Heart left ventricle (tissue), 16 donors: ENCODE data around the gene CCDC60. TPM values are rescaled to one million over a fixed set of nuclear protein-coding genes. Genes with fewer than 3 reads are reported as not detected.
A peak's percentile ranks its signal among the peaks of the same experiment; 100 is the strongest.

Experiments
- ATAC-seq, 4 donors: fragments of 200-7000 bp; cut with Tn5 transposase; one replicate each; pipeline ENCODE4 v1.9.1; 2020 to 2022; ENCODE audit warnings: moderate library complexity in 4 of 4, mild to moderate bottlenecking in 3 of 4, moderate number of reproducible peaks in 1 of 4
- DNase-seq, 5 donors: peaks; one replicate each; pipeline ENCODE4 v3.0.0-alpha.2; 2020
- H3K27ac ChIP-seq, 12 donors: fragments of 200-600 bp; sonication (generic) in 4 of 12; one replicate each; pipeline versions ENCODE4 v1.5.0 to v1.8.0; 2016 to 2022; ENCODE audit warnings: mild to moderate bottlenecking in 2 of 12
- H3K27me3 ChIP-seq, 9 donors: fragments of 200-600 bp; sonication (generic) in 2 of 9; one replicate each; pipeline versions ENCODE4 v1.5.1 to v1.8.0; 2016 to 2022; ENCODE audit warnings: mild to moderate bottlenecking in 3 of 9
- H3K36me3 ChIP-seq, 9 donors: fragments of 200-600 bp; sonication (generic) in 2 of 9; one replicate each; pipeline versions ENCODE4 v1.5.0 to v1.8.0; 2018 to 2022; ENCODE audit warnings: mild to moderate bottlenecking in 2 of 9
- H3K4me1 ChIP-seq, 12 donors: fragments of 200-600 bp; sonication (generic) in 4 of 12; one replicate each; pipeline versions ENCODE4 v1.5.0 to v1.8.0; 2016 to 2022; ENCODE audit warnings: mild to moderate bottlenecking in 3 of 12
- H3K4me3 ChIP-seq, 12 donors: fragments of 200-600 bp; sonication (generic) in 4 of 12; one replicate each; pipeline versions ENCODE4 v1.5.0 to v1.8.0; 2017 to 2022; ENCODE audit warnings: mild to moderate bottlenecking in 9 of 12, moderate library complexity in 4 of 12
- H3K9me3 ChIP-seq, 12 donors: fragments of 200-600 bp; sonication (generic) in 4 of 12; one replicate each; pipeline versions ENCODE4 v1.5.0 to v1.8.0; 2016 to 2022; ENCODE audit warnings: mild to moderate bottlenecking in 1 of 12
- POLR2A ChIP-seq, 2 donors: fragments of 450-650 bp; IDR thresholded peaks; one replicate each; pipeline ENCODE4 v1.6.1; 2017; ENCODE audit warnings: antibody characterized with exemption in 2 of 2, mild to moderate bottlenecking in 2 of 2, moderate library complexity in 2 of 2
- WGBS, 4 donors: extraction: QIAGEN DNeasy Blood & Tissue Kit in 2 of 4; methylation state at CpG; one replicate each; pipeline versions ENCODE4 v1.1.5 to v1.1.7; 2013 to 2018; 5-methylcytosine and 5-hydroxymethylcytosine counted together
- intact Hi-C, 10 donors: fragments of 100-400 bp; cut with DNase I; formaldehyde crosslinking; loops; one replicate each; pipeline versions ENCODE4 v1.11.1 to v1.14.2; 2022
- polyA plus RNA-seq, 2 donors: library from polyadenylated mRNA; stranded (reverse); fragments of 200-250 nt; gene quantifications; one replicate each; pipeline ENCODE4 v1.2.3, GENCODE V29; 2013
- total RNA-seq, 9 donors: library from RNA; depleted of rRNA in 2 of 9; stranded (reverse); fragments of >200 nt in 2 of 9; fragmentation: NEBNext Ultra II Directional in 3 of 9; extraction: Animal tissue kit (Norgen Biotek cat#: 25700) in 3 of 9; gene quantifications; one replicate each; pipeline versions ENCODE4 v1.1.0 to v1.2.4, GENCODE V29; 2016 to 2023
- TF ChIP-seq, protein P1 (sequence below), 12 donors: fragments of 200-600 bp; sonication (generic) in 4 of 12; IDR thresholded peaks; one replicate each; pipeline versions ENCODE4 v1.5.0 to v1.8.0; 2018 to 2022; ENCODE audit warnings: antibody characterized with exemption in 12 of 12, mild to moderate bottlenecking in 5 of 12
- donor health status: ischemic (EF 13 %, LVEDD 7.1; RV severe dilation, severe dysfunction).
- donor health status: healthy with polysubstance abuse.
- donor health status: DM: no; HTN: yes; CAD: no.
- donor health status: DM: no; HTN: no; CAD: no.
- donor health status: ischemic (EF 25% LVEDD 6.9; RV normal size, moderate dysfunction).
- donor health status: ischemic (EF 25% LVEDD 5.7; RV mildly dilated, moderate dysfunction).
- donor health status: healthy.
- donor health status: DM: yes; HTN: yes; CAD: no.
- donor health status: ischemic (EF 35%, LVEDD 5.7; RV mildly dilated, moderate dysfunction).
- donor health status: nonischemic (EF 11% LVEDD 7.7; RV severe dilation, severe dysfunction).
- donor health status: DM: yes; HTN: yes; CAD: no.
- donor health status: PGD.
- donor health status: ischemic (EF 29% LVEDD 5.4; RV normal size, mild dysfunction).
- donor health status: nonischemic (EF 23%, LVEDD 6.1; RV moderate dilation, normal function).

CCDC60 gene
- total and polyA plus RNA-seq, 11 donors = not detected

DNA sequence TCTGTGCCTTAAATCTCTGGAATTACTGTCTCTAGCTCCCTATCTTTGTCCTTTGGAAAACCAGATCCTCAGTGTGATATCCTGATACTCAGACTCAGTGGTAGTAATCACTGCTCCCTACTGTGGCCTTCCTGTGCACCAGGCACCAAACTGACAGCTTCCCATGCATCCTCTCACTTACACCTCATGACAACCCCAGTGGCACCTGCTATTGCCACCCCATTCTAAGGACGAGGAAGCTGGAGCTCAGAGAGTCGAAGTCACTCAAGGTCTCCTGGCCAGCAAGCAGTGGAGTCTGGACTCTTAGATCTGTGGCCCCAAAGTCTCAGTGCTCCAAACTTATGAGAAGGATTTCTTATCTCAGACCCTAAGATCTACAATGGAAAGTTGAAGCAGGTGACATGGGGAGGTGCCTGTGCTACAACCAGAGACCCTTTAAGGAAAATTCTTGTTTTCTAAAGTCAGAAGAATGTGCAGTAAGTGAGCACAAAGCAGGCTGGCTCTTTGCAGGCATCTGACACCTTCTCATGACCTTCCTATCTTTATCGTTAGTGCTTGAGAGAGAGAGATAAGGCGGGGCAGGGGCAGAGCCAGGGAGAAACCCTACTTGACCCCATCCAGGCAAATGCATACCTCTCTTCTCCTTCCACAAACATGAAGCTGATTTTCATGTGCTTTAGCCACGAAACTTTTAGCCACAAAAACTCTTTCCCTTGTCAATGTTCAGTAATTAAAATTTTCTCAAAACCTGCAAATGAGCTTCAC is 47.1 kb downstream of the CCDC60 start:
- Histone ChIP-seq H3K9me3 (peaks cover 0 to 11% (median 0%) of the 10 kb centered on the region in 12 donors), H3K27me3 (no peaks in the 10 kb centered on the region), H3K27ac (peak overlapping the region in 10 of 12 donors; percentile 20 to 77 (median 60)), H3K4me3 (no peak overlapping the region), H3K4me1 (peaks cover 0 to 33% (median 6%) of the 10 kb centered on the region in 12 donors), H3K36me3 (no peaks in the 10 kb centered on the region)
- WGBS, 4 donors = 26 to 43% (median 31%) methylated on average over 5 of the region's 5 CpGs
- TF ChIP-seq, protein P1, sequence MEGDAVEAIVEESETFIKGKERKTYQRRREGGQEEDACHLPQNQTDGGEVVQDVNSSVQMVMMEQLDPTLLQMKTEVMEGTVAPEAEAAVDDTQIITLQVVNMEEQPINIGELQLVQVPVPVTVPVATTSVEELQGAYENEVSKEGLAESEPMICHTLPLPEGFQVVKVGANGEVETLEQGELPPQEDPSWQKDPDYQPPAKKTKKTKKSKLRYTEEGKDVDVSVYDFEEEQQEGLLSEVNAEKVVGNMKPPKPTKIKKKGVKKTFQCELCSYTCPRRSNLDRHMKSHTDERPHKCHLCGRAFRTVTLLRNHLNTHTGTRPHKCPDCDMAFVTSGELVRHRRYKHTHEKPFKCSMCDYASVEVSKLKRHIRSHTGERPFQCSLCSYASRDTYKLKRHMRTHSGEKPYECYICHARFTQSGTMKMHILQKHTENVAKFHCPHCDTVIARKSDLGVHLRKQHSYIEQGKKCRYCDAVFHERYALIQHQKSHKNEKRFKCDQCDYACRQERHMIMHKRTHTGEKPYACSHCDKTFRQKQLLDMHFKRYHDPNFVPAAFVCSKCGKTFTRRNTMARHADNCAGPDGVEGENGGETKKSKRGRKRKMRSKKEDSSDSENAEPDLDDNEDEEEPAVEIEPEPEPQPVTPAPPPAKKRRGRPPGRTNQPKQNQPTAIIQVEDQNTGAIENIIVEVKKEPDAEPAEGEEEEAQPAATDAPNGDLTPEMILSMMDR (IDR thresholded peaks at IDR 0.05) = no peak
- TF ChIP-seq POLR2A (IDR thresholded peaks at IDR 0.05) = no peak
- ATAC-seq = peak in 3 of 4 donors; percentile 64 to 77 (median 77)
- DNase-seq = peak in 2 of 5 donors; percentile 36 to 51
- intact Hi-C loops = loop anchor here in 1 of 10 donors (5.0 kb wide), 1 partner anchor 174 kb away; no protein-coding TSS in a partner anchor

DNA sequence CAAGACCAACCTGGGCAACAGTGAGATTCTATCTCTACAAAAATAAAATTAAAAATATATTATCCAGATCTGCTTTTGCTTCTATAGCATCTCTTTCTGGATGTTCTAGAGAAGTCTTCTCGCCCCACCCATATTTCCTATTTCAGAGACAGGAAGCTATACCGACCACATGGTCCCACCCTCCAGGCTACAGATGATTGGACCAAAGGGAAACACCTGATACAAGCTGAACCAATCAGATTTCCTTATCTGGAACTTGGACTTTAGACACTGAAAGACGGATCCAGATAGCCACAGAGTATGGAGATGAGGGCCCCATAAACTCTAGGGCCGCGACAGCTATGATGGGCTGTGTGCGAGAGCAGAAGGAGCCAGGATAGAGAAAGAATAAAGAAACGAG is 48.7 kb downstream of the CCDC60 start:
- Histone ChIP-seq H3K4me1 (peaks cover 0 to 32% (median 6%) of the 10 kb centered on the region in 12 donors), H3K9me3 (peaks cover 0 to 11% (median 0%) of the 10 kb centered on the region in 12 donors), H3K27ac (no peak overlapping the region), H3K4me3 (no peak overlapping the region), H3K27me3 (no peaks in the 10 kb centered on the region), H3K36me3 (no peaks in the 10 kb centered on the region)
- intact Hi-C loops = loop anchor here in 1 of 10 donors (5.0 kb wide), 1 partner anchor 176 kb away; no protein-coding TSS in a partner anchor
- WGBS, 4 donors = 88 to 96% (median 94%) methylated on average over 7 of the region's 7 CpGs
- no peak for ATAC-seq
- no peak for DNase-seq
- no peak for TF ChIP-seq POLR2A (IDR thresholded peaks at IDR 0.05)
- TF ChIP-seq, protein P1 (IDR thresholded peaks at IDR 0.05) = no peak

DNA sequence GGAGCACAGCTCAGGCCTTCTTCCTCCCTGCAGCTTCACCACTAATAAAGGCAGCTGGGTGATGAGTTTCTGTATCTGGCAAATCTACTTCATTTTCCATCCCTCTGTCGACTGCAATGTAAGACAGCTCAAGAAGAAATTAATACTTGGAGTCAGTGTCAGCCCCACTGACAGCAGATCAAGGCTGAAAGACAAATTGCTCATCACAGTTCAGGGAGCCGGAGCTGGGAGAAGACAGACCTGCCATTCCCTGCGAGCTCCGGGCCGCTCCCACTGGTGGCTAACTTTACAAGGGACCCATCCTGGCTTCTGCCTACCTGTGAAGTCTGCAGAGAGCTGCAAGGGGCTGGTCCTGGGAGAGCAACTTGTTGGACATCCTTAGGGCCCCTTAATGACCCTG is 49.8 kb downstream of the CCDC60 start:
- DNase-seq (no peak), ATAC-seq (no peak)
- Histone ChIP-seq H3K4me3 (no peak overlapping the region), H3K36me3 (no peaks in the 10 kb centered on the region), H3K27me3 (no peaks in the 10 kb centered on the region), H3K9me3 (peaks cover 0 to 11% (median 0%) of the 10 kb centered on the region in 12 donors), H3K4me1 (peaks cover 0 to 21% (median 4%) of the 10 kb centered on the region in 12 donors), H3K27ac (no peak overlapping the region)
- TF ChIP-seq, protein P1 (IDR thresholded peaks at IDR 0.05) = no peak
- TF ChIP-seq POLR2A (IDR thresholded peaks at IDR 0.05) = no peak
- WGBS, 4 donors = 87 to 93% (median 91%) methylated on average over 5 of the region's 5 CpGs
- intact Hi-C loops = loop anchor here in 1 of 10 donors (5.0 kb wide), 1 partner anchor 177 kb away; no protein-coding TSS in a partner anchor

DNA sequence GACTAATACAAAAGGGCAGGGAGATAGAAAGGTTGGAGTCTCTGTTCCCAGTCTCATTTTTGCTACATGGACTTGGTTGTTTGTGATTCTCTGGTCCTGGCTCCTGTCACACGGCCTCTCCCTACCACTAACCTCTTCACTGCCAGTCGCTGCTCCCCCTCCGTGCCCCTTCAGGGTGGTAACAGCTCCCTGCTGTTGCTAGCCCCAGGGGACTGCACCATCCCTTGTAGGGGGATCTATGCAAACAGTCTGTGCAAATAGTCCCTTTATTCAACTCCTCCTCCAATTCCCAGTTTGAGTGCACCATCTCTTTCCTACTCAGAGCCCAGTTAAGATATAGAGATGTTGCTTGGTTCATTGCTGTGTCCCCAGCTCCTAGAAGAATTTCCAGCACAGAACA is 51.1 kb downstream of the CCDC60 start:
- TF ChIP-seq, protein P1 (IDR thresholded peaks at IDR 0.05) = no peak
- TF ChIP-seq POLR2A (IDR thresholded peaks at IDR 0.05) = no peak
- 66 to 90% (median 88%) methylated on average over 3 of the region's 3 CpGs for WGBS, 4 donors
- H3K27ac ChIP-seq = no peak overlapping the region
- H3K4me1 ChIP-seq = peaks cover 0 to 18% (median 3%) of the 10 kb centered on the region in 12 donors
- H3K27me3 ChIP-seq = no peaks in the 10 kb centered on the region
- H3K9me3 ChIP-seq = no peaks in the 10 kb centered on the region
- no peaks in the 10 kb centered on the region for H3K36me3 ChIP-seq
- DNase-seq (no peak), ATAC-seq (no peak)
- H3K4me3 ChIP-seq = no peak overlapping the region
- intact Hi-C loops = no loop called here
